ENCODE measurements around the gene B3GNT4. TPM values are rescaled to one million over a fixed set of nuclear protein-coding genes. Genes with fewer than 3 reads are reported as not detected.
A peak's percentile ranks its signal among the peaks of the same experiment; 100 is the strongest.

B3GNT4 gene
- total RNA-seq, 1 donor from 2014 or later: 0.91 TPM

GRCh38 chr12:122189626-122190475 lies 13.7 kb upstream of the B3GNT4 start:
- no peak for DNase-seq (ENCODE audit: low spot score, unreplicated experiment)
- Mint-ChIP-seq H3K27ac (no peak overlapping the region), H3K4me3 (ENCODE audit: low read depth) (no peak overlapping the region), H3K36me3 (ENCODE audit: insufficient read depth) (no peaks in the 10 kb centered on the region), H3K4me1 (ENCODE audit: low read depth) (no peaks in the 10 kb centered on the region), H3K9me3 (ENCODE audit: low read depth) (no peaks in the 10 kb centered on the region), H3K27me3 (peaks cover 5% of the 10 kb centered on the region)
- TF ChIP-seq CTCF (IDR thresholded peaks at IDR 0.05; ENCODE audit: unreplicated experiment): no peak

GRCh38 chr12:122190842-122191668 lies 12.5 kb upstream of the B3GNT4 start:
- no peak overlapping the region for H3K4me3 Mint-ChIP-seq (ENCODE audit: low read depth)
- no peaks in the 10 kb centered on the region for H3K36me3 Mint-ChIP-seq (ENCODE audit: insufficient read depth)
- H3K9me3 Mint-ChIP-seq (ENCODE audit: low read depth): no peaks in the 10 kb centered on the region
- H3K27ac Mint-ChIP-seq: no peak overlapping the region
- TF ChIP-seq CTCF (IDR thresholded peaks at IDR 0.05; ENCODE audit: unreplicated experiment): peak; percentile 83
- no peaks in the 10 kb centered on the region for H3K4me1 Mint-ChIP-seq (ENCODE audit: low read depth)
- peaks cover 3% of the 10 kb centered on the region for H3K27me3 Mint-ChIP-seq
- DNase-seq (ENCODE audit: low spot score, unreplicated experiment): peak; percentile 66

GRCh38 chr12:122192441-122192840 lies 11.1 kb upstream of the B3GNT4 start:
- no peaks in the 10 kb centered on the region for H3K4me1 Mint-ChIP-seq (ENCODE audit: low read depth)
- peaks cover 5% of the 10 kb centered on the region for H3K27me3 Mint-ChIP-seq
- DNase-seq (ENCODE audit: low spot score, unreplicated experiment): no peak
- no peak for TF ChIP-seq CTCF (IDR thresholded peaks at IDR 0.05; ENCODE audit: unreplicated experiment)
- H3K4me3 Mint-ChIP-seq (ENCODE audit: low read depth): no peak overlapping the region
- no peaks in the 10 kb centered on the region for H3K36me3 Mint-ChIP-seq (ENCODE audit: insufficient read depth)
- no peak overlapping the region for H3K27ac Mint-ChIP-seq
- H3K9me3 Mint-ChIP-seq (ENCODE audit: low read depth): no peaks in the 10 kb centered on the region

GRCh38 chr12:122194804-122195203 lies 8.7 kb upstream of the B3GNT4 start:
- H3K9me3 Mint-ChIP-seq (ENCODE audit: low read depth): no peaks in the 10 kb centered on the region
- no peak overlapping the region for H3K4me3 Mint-ChIP-seq (ENCODE audit: low read depth)
- TF ChIP-seq CTCF (IDR thresholded peaks at IDR 0.05; ENCODE audit: unreplicated experiment): no peak
- H3K36me3 Mint-ChIP-seq (ENCODE audit: insufficient read depth): no peaks in the 10 kb centered on the region
- no peak overlapping the region for H3K27ac Mint-ChIP-seq
- peaks cover 16% of the 10 kb centered on the region for H3K27me3 Mint-ChIP-seq
- H3K4me1 Mint-ChIP-seq (ENCODE audit: low read depth): no peaks in the 10 kb centered on the region
- no peak for DNase-seq (ENCODE audit: low spot score, unreplicated experiment)

GRCh38 chr12:122195405-122195804 lies 8.1 kb upstream of the B3GNT4 start:
- H3K36me3 Mint-ChIP-seq (ENCODE audit: insufficient read depth): no peaks in the 10 kb centered on the region
- no peaks in the 10 kb centered on the region for H3K4me1 Mint-ChIP-seq (ENCODE audit: low read depth)
- TF ChIP-seq CTCF (IDR thresholded peaks at IDR 0.05; ENCODE audit: unreplicated experiment): no peak
- DNase-seq (ENCODE audit: low spot score, unreplicated experiment): no peak
- peaks cover 22% of the 10 kb centered on the region for H3K27me3 Mint-ChIP-seq
- no peak overlapping the region for H3K4me3 Mint-ChIP-seq (ENCODE audit: low read depth)
- H3K27ac Mint-ChIP-seq: no peak overlapping the region
- H3K9me3 Mint-ChIP-seq (ENCODE audit: low read depth): no peaks in the 10 kb centered on the region

Data from progenitor cell of endocrine pancreas (in vitro differentiated cells).